Tongue (tissue), 2 donors: ENCODE results near the gene RUSC2. TPM values are rescaled to one million over a fixed set of nuclear protein-coding genes. Genes with fewer than 3 reads are reported as not detected.
"Not testable (repeated sequence)": the region's sequence is repeated elsewhere in the genome, so short reads cannot be mapped to it uniquely, and the experiment has no call there.

ENCODE experiments used
- DNase-seq: peaks from one replicate; pipeline ENCODE4 v3.0.0-alpha.2; 2015
- total RNA-seq: library from RNA; depleted of rRNA; stranded (reverse); fragments of >200 nt; gene quantifications from one replicate; pipeline ENCODE4 v1.2.3, GENCODE V29; 2014

The RUSC2 gene
- total RNA-seq, 1 donor from 2014 or later = 37.5 TPM

DNA sequence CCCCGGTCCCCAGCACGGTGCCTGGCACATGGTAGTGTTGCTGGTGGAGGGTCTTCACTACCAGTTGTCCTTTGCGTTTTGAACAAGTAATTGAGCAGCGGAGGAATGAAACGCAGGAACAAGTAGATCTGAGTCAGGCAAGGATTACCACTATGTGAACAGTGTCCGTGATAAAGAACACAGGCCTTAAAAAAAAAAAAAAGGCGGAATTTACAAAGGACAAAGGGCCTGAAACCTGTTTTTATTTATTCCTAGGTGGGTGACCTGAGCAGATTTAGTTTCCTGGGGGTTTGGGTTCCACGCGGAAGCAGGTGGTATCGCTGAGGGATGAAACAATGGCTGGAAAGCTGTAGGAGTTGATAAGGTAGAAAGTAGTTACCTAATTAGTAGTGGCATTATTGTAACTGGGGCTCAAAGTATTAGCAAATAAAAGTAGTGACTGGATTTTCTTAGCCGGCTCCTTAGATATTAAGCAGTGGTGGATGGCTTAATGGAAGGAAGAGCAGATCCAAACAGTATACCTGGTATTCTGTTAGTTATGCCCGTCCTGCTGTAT is 1.1 kb downstream of the RUSC2 start:
- DNase-seq = no peak

DNA sequence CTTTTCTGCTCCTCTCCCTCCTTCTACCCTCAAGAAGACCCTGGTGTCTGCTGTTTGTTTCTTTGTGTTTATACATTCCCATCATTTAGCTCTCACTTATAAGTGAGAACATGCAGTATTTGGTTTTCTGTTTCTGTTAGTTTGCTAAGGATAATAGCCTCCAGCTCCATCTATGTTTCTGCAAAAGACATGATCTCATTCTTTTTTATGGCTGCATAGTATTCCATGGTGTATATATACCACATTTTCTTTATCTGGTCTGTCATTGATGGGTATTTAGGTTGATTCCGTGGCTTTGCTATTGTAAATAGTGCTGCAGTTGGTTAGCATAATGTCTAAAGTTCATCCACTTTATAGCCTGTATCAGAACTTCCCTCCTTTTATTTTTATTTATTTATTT is 3.2 kb downstream of the RUSC2 start:
- not testable (repeated sequence) for DNase-seq

DNA sequence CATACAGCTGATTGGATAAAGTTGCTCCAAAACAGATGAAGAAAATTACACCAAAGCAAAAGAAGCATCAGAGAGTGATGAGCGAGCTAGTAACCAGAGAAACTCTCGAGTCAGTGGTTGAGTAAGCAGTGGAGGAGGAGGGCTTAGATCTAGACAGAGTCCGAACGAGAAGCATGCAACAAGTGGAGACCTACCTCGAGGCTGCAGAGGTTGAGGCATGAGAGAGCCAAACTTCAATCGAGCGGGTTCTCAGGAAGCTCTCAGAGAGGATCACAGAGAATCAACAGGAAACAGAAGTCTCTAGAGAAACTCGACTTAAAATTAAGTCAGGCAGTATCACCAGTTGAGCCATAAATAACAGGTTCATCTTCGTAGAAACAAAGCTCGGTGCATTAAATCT is 6.1 kb downstream of the RUSC2 start:
- DNase-seq = no peak

GRCh38 chr9:35498245-35498644 is 8.3 kb downstream of the RUSC2 start:
- DNase-seq = not testable (repeated sequence)

- no peak for DNase-seq
Measured at GRCh38 chr9:35499029-35499700, 9.3 kb downstream of the RUSC2 start.

DNA sequence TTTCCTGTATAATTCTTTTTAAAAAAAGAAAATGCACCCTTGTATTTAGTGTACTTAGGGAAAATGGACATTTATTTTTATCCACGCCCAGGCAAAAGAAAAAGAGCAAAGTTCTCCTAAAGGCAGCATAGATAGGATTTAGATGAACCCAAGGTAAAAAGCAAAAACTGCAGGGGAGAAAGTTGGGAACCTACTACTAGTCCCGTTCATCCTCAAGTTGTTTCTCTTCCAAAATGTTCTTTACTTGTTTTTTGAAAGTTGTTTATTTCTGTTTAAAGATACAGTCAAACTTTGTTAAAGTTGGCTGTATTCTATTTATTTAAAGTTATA is 9.8 kb downstream of the RUSC2 start:
- DNase-seq = no peak

DNA sequence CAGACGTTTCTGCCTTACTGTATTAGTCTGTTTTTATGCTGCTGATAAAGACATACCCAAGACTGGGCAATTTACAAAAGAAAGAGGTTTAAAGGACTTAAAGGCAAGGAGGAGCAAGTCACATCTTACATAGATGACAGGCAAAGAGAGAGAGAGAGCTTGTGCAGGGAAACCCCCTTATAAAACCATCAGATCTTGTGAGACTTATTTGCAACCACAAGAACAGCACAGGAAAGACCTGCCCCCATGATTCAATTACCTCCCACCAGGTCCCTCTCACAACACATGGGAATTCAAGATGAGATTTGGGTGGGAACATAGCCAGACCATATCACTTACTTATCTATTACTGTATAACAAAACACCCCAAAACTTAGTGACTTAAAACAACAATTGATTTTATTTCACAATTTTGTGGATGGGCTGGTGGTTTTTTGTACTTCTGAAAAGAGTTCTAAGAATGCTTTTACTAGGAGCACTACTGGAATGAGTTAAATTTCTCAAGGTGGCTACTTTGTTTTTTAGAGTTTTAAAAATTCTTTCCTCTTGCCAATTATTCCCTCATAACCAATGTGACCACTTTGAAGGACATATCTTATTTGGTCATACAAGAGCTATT is 10.3 kb downstream of the RUSC2 start:
- no peak for DNase-seq

GRCh38 chr9:35501946-35502345 is 12.0 kb downstream of the RUSC2 start:
- no peak for DNase-seq

DNA sequence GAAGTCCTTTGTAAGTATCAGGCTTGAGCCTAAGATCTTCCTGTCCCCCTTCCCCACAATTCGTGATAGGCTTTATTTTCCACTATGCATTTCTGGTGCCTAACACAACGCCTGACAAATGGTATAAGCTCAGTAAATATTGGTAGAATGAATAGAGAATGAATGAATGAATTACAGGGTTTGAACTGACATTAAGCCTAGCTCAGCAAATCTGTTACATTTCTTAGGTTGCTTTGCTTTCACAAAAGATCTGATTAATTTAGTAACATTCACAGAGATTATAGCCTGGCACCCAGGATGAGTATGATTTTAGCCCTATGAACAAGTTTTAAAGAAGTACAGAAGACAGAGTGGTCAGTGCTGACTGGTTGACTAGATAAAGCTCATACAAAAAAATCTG is 16.4 kb downstream of the RUSC2 start:
- no peak for DNase-seq

DNA sequence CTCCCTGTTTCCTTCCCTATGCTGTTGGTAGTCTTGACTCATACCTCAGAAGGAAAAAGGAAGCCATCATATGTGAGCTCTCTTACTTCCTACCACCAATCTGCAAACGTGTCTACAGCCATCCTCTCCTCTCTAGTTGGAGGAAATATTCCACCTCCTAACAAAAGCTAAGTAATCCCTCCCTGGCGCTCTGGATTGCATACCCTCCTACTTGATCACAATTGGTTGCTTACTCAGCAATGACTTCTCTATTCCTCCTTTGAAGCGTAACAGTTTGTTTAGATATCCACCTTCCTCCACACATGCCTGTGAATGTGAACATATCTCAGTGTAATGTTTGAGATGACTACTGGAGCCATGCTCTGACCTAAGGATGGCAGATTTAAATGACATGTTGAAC is 18.2 kb downstream of the RUSC2 start:
- no peak for DNase-seq

DNA sequence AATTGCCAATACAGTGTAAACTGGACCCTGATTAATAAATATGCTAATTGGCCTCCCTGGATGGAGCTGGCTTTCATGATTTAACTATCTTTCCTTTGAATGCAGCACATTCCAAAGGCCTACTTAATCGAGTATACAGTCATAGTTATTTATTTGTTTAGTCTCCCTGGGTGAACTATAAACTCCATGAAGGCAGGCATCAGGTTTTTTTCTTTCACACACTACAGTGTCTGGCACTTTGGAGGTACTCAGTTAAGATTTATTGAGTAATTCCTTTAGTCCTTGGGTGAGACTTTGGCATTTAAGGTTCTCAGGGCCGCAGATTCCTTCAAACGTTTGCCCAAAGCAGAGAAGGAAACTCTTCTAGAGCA is 20.5 kb downstream of the RUSC2 start:
- DNase-seq = no peak

GRCh38 chr9:35510754-35511428 is 21.0 kb downstream of the RUSC2 start:
- peak; percentile 86 for DNase-seq

DNA sequence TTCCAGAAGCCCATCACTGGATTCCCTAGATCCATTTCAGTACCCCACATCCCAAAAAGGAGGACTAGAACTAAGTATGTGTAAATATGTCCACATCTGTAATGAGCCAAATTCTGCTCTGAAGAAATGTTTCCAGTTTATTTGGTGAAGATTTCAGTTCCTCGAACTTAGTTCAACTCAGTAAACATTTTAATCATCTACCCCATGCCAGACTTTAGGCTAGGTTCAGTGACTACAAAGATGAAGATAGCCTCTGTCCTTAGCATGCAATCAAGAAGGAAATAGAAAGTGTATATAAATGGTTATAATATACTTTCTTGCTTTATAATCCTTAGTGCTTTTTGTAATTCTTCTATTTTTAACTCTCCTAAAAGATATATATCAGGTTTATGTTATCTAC is 21.5 kb downstream of the RUSC2 start:
- DNase-seq = no peak

DNA sequence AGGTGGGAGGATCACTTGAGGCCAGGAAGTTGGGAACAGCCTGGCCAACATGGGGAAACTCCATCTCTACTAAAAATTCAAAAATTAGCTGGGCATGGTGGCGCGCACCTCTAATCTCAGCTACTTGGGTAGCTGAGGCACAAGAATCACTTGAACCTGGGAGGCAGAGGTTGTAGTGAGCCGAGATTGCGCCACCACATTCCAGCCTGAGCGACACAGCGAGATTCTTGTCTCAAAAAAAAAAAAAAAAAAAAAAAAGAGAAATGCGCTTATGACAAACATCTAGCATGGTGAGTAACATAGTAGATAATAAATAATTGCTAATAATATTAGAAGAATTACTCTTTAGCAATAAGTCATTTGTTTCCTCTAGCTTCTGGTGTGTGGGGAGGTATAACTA is 25.9 kb downstream of the RUSC2 start:
- DNase-seq = no peak

DNA sequence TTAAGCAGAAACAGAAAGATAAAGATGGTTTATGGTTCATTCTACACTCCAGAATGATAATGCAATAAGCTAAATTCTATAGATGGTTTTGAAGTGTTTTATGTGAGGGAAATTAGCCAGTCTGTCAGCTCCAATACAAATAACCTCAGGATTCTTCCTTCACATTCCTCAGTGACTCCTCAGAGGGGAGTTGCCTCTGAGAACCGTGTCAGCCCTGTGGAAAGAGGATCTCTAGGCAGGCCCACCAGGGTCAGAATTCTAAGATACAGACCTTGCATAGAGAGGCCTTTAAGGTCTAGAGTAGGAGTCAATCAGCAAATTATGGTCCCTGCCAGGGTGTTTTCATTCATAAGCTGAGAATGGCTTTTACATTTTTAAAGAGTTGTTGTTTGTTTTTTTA is 26.6 kb downstream of the RUSC2 start:
- DNase-seq = peak; percentile 19

GRCh38 chr9:35517131-35517530 is 27.2 kb downstream of the RUSC2 start:
- peak; percentile 46 for DNase-seq

GRCh38 chr9:35517552-35518224 is 27.8 kb downstream of the RUSC2 start:
- peak; percentile 9 for DNase-seq

DNA sequence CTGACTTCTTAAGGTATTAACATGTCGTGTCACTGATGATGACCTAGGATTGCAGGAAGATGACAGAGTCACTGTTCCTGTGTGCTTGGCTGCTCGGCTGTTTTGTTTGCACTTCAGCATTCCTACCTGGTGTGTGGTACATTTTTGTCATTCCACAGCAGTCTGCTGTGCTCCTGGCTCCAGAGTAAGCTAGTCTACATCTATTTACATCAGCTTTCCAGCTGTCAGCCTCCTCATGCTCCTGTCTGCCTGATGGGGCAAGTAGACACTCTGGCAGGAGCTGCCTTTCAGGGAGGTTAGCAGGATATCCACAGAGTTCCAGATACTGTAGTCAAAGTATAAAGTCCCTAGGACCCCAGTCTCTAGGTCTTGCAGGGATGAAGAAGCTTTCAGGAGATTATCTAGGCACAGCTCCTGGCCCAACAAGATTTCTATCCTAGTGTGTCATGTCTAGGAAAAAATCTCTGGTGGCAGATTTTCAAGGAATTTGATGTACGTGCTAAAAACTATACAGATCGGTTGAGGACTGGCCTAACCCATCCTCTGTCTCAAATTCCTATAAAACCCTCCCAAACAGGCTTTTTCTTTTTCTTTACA is 28.4 kb downstream of the RUSC2 start:
- peak; percentile 58 for DNase-seq

DNA sequence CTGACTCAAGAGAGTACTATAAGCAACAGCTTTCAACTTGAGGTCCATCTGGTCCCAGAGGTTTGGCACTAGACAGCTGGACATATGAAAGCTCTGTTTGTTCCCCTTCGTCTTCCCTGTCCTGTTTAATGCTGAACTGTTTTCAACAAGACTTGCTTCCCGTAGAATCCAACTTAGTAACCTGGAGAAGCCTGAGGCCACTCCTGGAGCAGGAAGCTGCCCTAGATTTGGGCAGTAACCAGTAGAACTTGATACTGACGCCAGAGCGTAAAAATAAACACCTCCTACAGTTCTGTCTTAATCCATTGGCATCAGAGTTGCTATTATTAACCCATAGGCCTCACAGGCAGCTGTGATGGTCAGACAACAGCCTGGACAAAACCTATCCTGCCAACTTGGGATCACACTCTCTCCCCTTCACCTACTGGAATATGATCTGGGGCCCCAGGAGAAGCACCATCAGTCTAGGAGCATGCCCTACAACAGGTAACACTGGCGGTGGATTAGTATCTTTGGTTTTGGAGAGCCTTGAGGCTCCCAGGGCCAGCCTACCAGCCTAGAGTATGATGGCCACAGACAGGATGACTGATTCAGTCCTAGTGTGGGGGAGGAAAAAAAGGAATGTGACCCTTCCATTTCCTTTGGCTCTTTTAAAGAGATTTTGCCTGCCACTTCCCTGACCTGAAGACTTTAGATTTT is 29.2 kb downstream of the RUSC2 start:
- peak; percentile 75 for DNase-seq

DNA sequence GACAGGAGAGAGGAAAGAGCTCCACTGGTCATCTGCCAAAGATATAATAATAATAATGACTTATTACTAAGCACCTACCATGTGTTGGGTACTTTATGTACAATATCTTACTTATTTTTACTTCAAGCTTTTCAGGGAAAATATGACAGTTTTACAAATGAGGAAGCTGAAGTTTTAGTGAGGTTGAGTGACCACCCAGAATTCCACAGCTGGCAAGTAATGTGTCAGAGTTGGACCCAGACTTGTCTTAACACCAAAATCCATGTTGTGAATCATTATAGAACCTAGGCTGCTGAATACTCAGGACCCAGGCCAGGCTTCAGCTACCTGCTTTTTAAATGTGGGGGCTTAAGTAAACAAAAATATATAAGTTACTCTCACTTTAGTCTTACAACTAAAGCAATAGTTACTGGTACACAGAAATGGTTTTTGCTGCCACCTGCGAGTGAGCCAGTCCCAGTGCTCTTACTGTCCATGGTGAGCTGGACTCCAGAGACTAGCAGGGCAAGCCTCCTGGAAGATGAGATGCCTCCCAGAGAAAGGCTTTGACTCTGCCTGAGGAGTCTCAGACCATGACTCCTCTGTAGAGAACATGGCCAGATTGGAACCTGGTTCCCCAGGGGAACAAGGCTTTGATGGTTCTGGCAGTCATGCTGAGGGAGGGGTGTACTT is 29.9 kb downstream of the RUSC2 start:
- DNase-seq = no peak

DNA sequence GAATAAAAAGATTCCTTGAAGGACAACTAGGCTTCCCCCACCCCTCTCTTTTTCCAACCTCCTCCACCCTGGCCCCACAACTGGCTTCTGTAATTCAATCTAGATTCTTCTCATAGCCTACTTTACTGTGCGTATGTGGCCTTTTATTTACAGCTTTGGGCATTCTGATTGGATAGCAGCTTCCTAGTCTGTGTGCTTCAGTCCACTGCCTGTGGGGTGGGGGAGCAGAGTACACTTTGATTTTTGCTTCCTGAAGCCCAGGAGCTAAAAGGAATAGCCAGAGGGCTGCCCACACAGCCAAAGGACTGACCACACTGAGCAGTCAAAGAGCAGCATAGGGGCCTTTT is 30.4 kb downstream of the RUSC2 start:
- peak; percentile 61 for DNase-seq

GRCh38 chr9:35521708-35522107 is 31.8 kb downstream of the RUSC2 start:
- DNase-seq = peak; percentile 73
